HUDEP-2 (cell line): ENCODE measurements around the gene S100PBP.
A peak's percentile ranks its signal among the peaks of the same experiment; 100 is the strongest.

Experiments
- DNase-seq, 76 experiments: peaks; one replicate each; lab custom pipeline; 2025; ENCODE audit not compliant: unreplicated experiment in 76 of 76; lab: John Stamatoyannopoulos, UW

S100PBP gene

GRCh38 chr1:32818804-32819541 lies 1.5 kb downstream of the S100PBP start:
- DNase-seq, result peak in 1 of 76 experiments; percentile 13

GRCh38 chr1:32825181-32825580 lies 7.7 kb downstream of the S100PBP start:
- DNase-seq, result no peak

- no peak for DNase-seq
Measured at GRCh38 chr1:32828341-32828740, 10.9 kb downstream of the S100PBP start.

GRCh38 chr1:32830092-32830852 lies 12.8 kb downstream of the S100PBP start:
- no peak for DNase-seq

- no peak for DNase-seq
Measured at GRCh38 chr1:32831878-32832277, 14.4 kb downstream of the S100PBP start.

GRCh38 chr1:32848354-32849063 lies 31.1 kb downstream of the S100PBP start:
- no peak for DNase-seq

- no peak for DNase-seq
Measured at GRCh38 chr1:32855861-32856617, 38.6 kb downstream of the S100PBP start.

GRCh38 chr1:32858136-32858535 lies 40.7 kb downstream of the S100PBP start:
- no peak for DNase-seq

- DNase-seq, result no peak
Measured at GRCh38 chr1:32858791-32859190, 41.3 kb downstream of the S100PBP start.

GRCh38 chr1:32859915-32860314 lies 42.5 kb downstream of the S100PBP start:
- no peak for DNase-seq

- no peak for DNase-seq
Measured at GRCh38 chr1:32860566-32860965, 43.1 kb downstream of the S100PBP start.

GRCh38 chr1:32861904-32862695 lies 44.6 kb downstream of the S100PBP start:
- no peak for DNase-seq

- DNase-seq, result no peak
Measured at GRCh38 chr1:32863218-32863880, 45.9 kb downstream of the S100PBP start.

- DNase-seq, result no peak
Measured at GRCh38 chr1:32863881-32864245, 46.4 kb downstream of the S100PBP start.

GRCh38 chr1:32864375-32865019 lies 47.0 kb downstream of the S100PBP start:
- no peak for DNase-seq

- no peak for DNase-seq
Measured at GRCh38 chr1:32865639-32866405, 48.4 kb downstream of the S100PBP start.

GRCh38 chr1:32867151-32867550 lies 49.7 kb downstream of the S100PBP start:
- DNase-seq, result no peak

GRCh38 chr1:32867671-32868070 lies 50.2 kb downstream of the S100PBP start:
- no peak for DNase-seq
